C4-2B (cell line): ENCODE results near the gene S1PR1.

Experiments used
- ZFX ChIP-seq: fragments of 450-650 bp; IDR thresholded peaks from 2 replicates; pipeline ENCODE4 v1.6.1; 2017
- TF ChIP-seq, protein P1 (sequence below): fragments of 450-650 bp; conservative IDR thresholded peaks from 2 replicates; pipeline ENCODE4 v1.5.1; 2017; ENCODE audit warnings: mild to moderate bottlenecking

GRCh38 chr1:101241485-101242225, 4.8 kb downstream of the S1PR1 start:
- TF ChIP-seq, protein P1, sequence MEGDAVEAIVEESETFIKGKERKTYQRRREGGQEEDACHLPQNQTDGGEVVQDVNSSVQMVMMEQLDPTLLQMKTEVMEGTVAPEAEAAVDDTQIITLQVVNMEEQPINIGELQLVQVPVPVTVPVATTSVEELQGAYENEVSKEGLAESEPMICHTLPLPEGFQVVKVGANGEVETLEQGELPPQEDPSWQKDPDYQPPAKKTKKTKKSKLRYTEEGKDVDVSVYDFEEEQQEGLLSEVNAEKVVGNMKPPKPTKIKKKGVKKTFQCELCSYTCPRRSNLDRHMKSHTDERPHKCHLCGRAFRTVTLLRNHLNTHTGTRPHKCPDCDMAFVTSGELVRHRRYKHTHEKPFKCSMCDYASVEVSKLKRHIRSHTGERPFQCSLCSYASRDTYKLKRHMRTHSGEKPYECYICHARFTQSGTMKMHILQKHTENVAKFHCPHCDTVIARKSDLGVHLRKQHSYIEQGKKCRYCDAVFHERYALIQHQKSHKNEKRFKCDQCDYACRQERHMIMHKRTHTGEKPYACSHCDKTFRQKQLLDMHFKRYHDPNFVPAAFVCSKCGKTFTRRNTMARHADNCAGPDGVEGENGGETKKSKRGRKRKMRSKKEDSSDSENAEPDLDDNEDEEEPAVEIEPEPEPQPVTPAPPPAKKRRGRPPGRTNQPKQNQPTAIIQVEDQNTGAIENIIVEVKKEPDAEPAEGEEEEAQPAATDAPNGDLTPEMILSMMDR: no peak
- TF ChIP-seq ZFX: no peak
